Ovary (tissue), 9 donors: Measurements from ENCODE around the gene KCNH5. TPM values are rescaled to one million over a fixed set of nuclear protein-coding genes. Genes with fewer than 3 reads are reported as not detected.

Experiments
- DNase-seq, 5 donors: peaks; one replicate each; pipeline ENCODE4 v3.0.0-alpha.2; 2019 to 2020
- H3K27ac ChIP-seq, 2 donors: fragments of 200-600 bp; one replicate each; pipeline versions ENCODE4 v1.5.1 to v1.8.0; 2019 to 2022
- H3K27me3 ChIP-seq: fragments of 200-600 bp; one replicate; pipeline ENCODE4 v1.8.0; 2022
- H3K36me3 ChIP-seq: fragments of 200-600 bp; sonication (generic); one replicate; pipeline ENCODE4 v1.5.1; 2019
- H3K4me1 ChIP-seq: one replicate; pipeline ENCODE4 v1.8.1; 2013; ENCODE audit warnings: mild to moderate bottlenecking, moderate library complexity; ENCODE audit not compliant: insufficient read depth
- H3K4me3 ChIP-seq: fragments of 200-600 bp; sonication (generic); one replicate; pipeline ENCODE4 v1.5.1; 2017
- H3K9me3 ChIP-seq, 2 donors: fragments of 200-600 bp in 1 of 2; sonication (generic) in 1 of 2; one replicate each; pipeline versions ENCODE4 v1.5.1 to v1.8.1; 2013 to 2019; ENCODE audit warnings: mild to moderate bottlenecking in 1 of 2, moderate library complexity in 1 of 2
- CTCF ChIP-seq, 3 donors: fragments of 450-650 bp in 2 of 3; fragments of 200-600 bp in 1 of 3; IDR thresholded peaks; one replicate each; pipeline versions ENCODE4 v1.5.1 to v1.8.0; 2016 to 2022; ENCODE audit warnings: antibody characterized with exemption in 3 of 3, mild to moderate bottlenecking in 1 of 3
- EP300 ChIP-seq: sonication (generic); formaldehyde crosslinking; IDR thresholded peaks from one replicate; pipeline ENCODE4 v1.6.1; 2017; ENCODE audit warnings: antibody characterized with exemption
- POLR2A ChIP-seq: fragments of 450-650 bp; IDR thresholded peaks from one replicate; pipeline ENCODE4 v1.6.1; 2017; ENCODE audit warnings: antibody characterized with exemption, mild to moderate bottlenecking, moderate library complexity
- WGBS, 3 donors: extraction: QIAGEN DNeasy Blood & Tissue Kit in 1 of 3; methylation state at CpG; one replicate each; pipeline versions ENCODE4 v1.1.5 to v1.1.7; 2013 to 2017; 5-methylcytosine and 5-hydroxymethylcytosine counted together
- intact Hi-C, 4 donors: fragments of 100-400 bp; cut with DNase I; formaldehyde crosslinking; loops; one replicate each; pipeline versions ENCODE4 v1.11.0 to v1.15.1; 2022 to 2023
- polyA plus RNA-seq, 2 donors: library from polyadenylated mRNA; stranded (reverse); fragments of 200-250 nt in 1 of 2; fragments of 350-450 nt in 1 of 2; fragmentation: Illumina TruSeq in 1 of 2; extraction: RNeasy Lipid Tissue Mini Kit (QIAGEN cat#74804) in 1 of 2; gene quantifications; one replicate each; pipeline ENCODE4 v1.2.3, GENCODE V29; 2013 to 2014
- total RNA-seq, 7 donors: library from RNA; depleted of rRNA in 2 of 7; stranded (reverse); fragments of >200 nt in 2 of 7; fragmentation: NEBNext Ultra II Directional in 3 of 7; extraction: Animal tissue kit (Norgen Biotek cat#: 25700) in 3 of 7; gene quantifications; one replicate each; pipeline versions ENCODE4 v1.1.0 to v1.2.4, GENCODE V29; 2016 to 2023
- donor health status: DM: no; HTN: no; CAD: no; lungs with moderate emphysema.
- donor health status: DM: no; HTN: no; CAD: no.
- donor health status: Bipolar disorder and iron deficiency.
- donor health status: DM: yes; HTN: yes; CAD: no.
- donor health status: DM: no; HTN: no; CAD: no.
- donor health status: DM: yes; HTN: yes; CAD: no.

Gene KCNH5
- total and polyA plus RNA-seq, 9 donors: 0.05 TPM; not detected in 7

DNA sequence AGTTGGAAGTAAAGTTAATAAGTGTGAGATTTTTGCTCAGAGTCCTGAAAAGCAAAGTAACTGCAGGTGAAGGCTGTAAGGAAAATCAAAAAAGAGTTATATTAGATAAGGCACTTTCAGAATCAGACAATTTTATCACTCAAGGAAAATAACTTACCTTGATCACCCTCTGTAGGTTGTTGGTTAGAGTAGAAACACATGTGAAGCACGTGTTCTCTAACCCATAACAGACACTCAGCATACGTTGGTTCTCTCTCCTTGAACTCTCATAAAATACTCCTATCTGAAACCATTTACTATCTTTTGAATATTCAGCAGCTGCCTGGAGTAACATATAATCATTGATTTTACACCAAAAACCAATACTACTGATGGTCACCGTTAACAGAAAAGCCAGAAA lies 335.5 kb downstream of the KCNH5 start:
- intact Hi-C loops: no loop called here
- Histone ChIP-seq H3K36me3 (no peaks in the 10 kb centered on the region), H3K4me3 (no peak overlapping the region), H3K27ac (no peak overlapping the region), H3K4me1 (no peaks in the 10 kb centered on the region), H3K27me3 (no peaks in the 10 kb centered on the region), H3K9me3 (no peaks in the 10 kb centered on the region)
- TF ChIP-seq POLR2A (no peak), CTCF (IDR thresholded peaks at IDR 0.05) (no peak), EP300 (no peak)
- no peak for DNase-seq
- WGBS, 3 donors: 24 to 42% (median 29%) methylated on average over 3 of the region's 3 CpGs

GRCh38 chr14:62706217-62706616 lies 339.0 kb downstream of the KCNH5 start:
- intact Hi-C loops: no loop called here
- no peak overlapping the region for H3K27ac ChIP-seq
- DNase-seq: no peak
- TF ChIP-seq POLR2A (no peak), EP300 (no peak), CTCF (IDR thresholded peaks at IDR 0.05) (no peak)
- no peaks in the 10 kb centered on the region for H3K9me3 ChIP-seq
- H3K27me3 ChIP-seq: no peaks in the 10 kb centered on the region
- 6 to 29% (median 9%) methylated on average over 2 of the region's 2 CpGs for WGBS, 3 donors
- no peaks in the 10 kb centered on the region for H3K4me1 ChIP-seq
- no peak overlapping the region for H3K4me3 ChIP-seq
- no peaks in the 10 kb centered on the region for H3K36me3 ChIP-seq

DNA sequence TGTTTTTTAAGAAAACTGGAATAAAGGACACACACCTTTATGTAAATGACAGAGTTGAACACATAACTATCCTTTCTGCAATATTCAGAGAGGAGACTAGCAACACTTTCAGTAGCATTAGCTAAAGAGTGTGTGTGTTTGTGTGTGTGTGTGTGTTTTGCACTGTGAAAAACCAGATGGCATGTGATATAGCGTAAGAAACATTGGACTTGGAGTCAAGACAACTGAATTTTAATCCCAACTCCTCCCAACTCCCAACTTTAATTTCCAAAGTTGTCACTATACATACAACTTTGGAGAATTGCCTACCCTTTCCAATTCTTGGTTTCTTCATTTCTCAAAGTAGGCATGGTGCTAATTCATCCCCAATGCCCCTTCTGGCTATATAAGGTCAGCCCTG lies 347.8 kb downstream of the KCNH5 start:
- DNase-seq: no peak
- Histone ChIP-seq H3K4me3 (no peak overlapping the region), H3K36me3 (no peaks in the 10 kb centered on the region), H3K9me3 (no peaks in the 10 kb centered on the region), H3K4me1 (no peaks in the 10 kb centered on the region), H3K27ac (no peak overlapping the region), H3K27me3 (no peaks in the 10 kb centered on the region)
- TF ChIP-seq POLR2A (no peak), CTCF (IDR thresholded peaks at IDR 0.05) (no peak), EP300 (no peak)
- intact Hi-C loops: no loop called here
- 86 to 91% (median 90%) methylated on average over 1 of the region's 1 CpG for WGBS, 3 donors

DNA sequence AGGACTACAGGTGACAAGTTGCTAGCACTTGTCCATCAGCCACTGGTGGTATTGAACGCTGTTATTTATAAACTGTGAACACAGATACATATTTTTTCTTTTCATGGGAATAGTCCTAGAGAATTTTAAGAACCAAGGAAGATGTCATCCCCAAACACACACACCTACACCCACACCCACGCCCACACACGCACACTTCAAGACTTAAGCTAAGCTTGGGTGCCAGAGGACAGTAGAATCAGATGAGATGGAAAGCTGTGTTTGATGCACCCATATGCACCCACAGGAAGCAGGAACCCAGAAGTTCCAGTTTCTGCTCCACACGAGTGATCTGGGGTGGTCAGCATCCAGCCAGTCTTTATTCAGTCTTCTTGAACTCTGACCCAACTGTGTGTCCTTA lies 348.3 kb downstream of the KCNH5 start:
- 81 to 94% (median 87%) methylated on average over 4 of the region's 4 CpGs for WGBS, 3 donors
- TF ChIP-seq CTCF (IDR thresholded peaks at IDR 0.05): no peak
- TF ChIP-seq POLR2A: no peak
- TF ChIP-seq EP300: no peak
- Histone ChIP-seq H3K9me3 (no peaks in the 10 kb centered on the region), H3K27ac (no peak overlapping the region), H3K27me3 (no peaks in the 10 kb centered on the region), H3K36me3 (no peaks in the 10 kb centered on the region), H3K4me1 (no peaks in the 10 kb centered on the region), H3K4me3 (no peak overlapping the region)
- intact Hi-C loops: no loop called here
- DNase-seq: no peak
